GM12874 (cell line): ENCODE results near the gene CAPZA1.
A peak's percentile ranks its signal among the peaks of the same experiment; 100 is the strongest.

Experiments
- CTCF ChIP-seq: IDR thresholded peaks from 2 replicates; pipeline ENCODE4 v1.5.1; 2011; ENCODE audit warnings: low read depth, mild to moderate bottlenecking, control low read depth, low read length, moderate library complexity; ENCODE audit not compliant: insufficient read depth

The CAPZA1 gene

GRCh38 chr1:112704391-112704933, 84.8 kb downstream of the CAPZA1 start:
- TF ChIP-seq CTCF: no peak

GRCh38 chr1:112704934-112705627, 85.4 kb downstream of the CAPZA1 start:
- TF ChIP-seq CTCF: no peak

- no peak for TF ChIP-seq CTCF
Measured at GRCh38 chr1:112706505-112707220, 87.0 kb downstream of the CAPZA1 start, which contains the start of gene RHOC. Gene RHOC, minus strand, starts transcription at chr1:112707127. Its CDS starts 3,328 bp downstream, at chr1:112703799.

- peak; percentile 96 for TF ChIP-seq CTCF
Measured at GRCh38 chr1:112707221-112708001, 87.8 kb downstream of the CAPZA1 start.

- no peak for TF ChIP-seq CTCF
Measured at GRCh38 chr1:112708002-112708448, 88.4 kb downstream of the CAPZA1 start.

GRCh38 chr1:112708489-112708888, 88.9 kb downstream of the CAPZA1 start:
- TF ChIP-seq CTCF: no peak

- no peak for TF ChIP-seq CTCF
Measured at GRCh38 chr1:112710159-112710558, 90.5 kb downstream of the CAPZA1 start.
